ENCODE data around the gene MACROD2.
"Not testable (repeated sequence)": the region's sequence is repeated elsewhere in the genome, so short reads cannot be mapped to it uniquely, and the experiment has no call there.

MACROD2 gene

DNA sequence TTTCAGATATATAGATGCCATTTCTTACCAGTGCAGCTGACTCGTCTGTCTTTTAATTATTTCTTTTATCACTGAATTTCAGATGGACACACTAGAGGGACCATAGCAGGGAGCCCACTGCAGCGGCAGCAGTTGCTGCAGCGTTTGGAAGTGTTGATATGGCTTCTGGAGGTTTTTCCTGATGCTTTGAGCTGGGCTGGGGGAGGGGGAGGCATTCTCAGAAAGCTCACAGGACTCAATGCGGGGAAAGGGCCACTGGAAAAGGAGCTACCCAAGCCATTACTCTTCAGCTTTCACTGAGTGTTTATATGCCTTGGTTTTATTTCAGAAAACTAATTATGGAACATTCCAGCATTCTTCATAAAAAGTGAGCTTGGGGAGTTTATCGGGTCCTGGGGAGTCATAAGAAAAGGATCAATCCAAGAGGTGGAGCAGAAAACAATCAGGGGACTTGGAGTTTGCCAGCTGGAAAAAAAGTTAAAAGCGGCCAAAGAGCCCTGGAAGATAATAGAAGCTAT lies 1082.5 kb downstream of the MACROD2 start:
- no peak for DNase-seq (ENCODE audit: low read depth, low spot score)

DNA sequence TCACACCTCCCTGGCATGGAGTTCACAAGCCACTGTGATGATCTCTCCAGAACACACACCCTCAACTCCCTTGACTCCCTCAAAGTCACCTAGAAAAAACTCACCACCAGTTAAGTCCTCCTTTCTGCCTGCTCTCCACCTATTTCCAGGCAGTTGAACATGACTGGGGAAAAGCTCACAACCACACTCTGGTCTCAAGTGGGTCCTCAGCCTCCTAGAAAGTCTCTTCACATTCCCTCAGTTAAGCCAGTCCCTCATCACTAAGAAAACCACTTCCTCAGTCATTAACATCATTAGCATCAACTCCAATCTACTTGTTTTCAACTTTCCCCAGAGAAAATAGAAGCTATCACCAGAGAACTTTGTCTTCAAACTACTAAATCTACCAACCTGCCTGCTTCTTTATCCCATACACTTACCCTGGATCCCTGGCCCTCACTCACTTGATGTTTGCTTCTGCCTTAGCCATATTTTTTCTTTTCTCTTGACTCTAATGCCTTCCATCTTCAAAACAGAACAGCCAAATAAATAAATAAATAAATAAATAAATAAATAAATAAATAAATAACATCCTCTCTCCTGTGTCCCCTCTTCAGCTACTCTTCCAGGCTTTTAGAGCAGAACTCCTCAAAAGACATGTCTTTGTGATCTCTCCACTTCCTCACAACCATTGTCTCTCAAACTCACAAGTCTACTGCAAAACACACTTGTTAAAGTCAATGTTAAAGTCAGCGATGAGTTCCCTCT lies 1084.5 kb downstream of the MACROD2 start:
- no peak for DNase-seq (ENCODE audit: low read depth, low spot score)

DNA sequence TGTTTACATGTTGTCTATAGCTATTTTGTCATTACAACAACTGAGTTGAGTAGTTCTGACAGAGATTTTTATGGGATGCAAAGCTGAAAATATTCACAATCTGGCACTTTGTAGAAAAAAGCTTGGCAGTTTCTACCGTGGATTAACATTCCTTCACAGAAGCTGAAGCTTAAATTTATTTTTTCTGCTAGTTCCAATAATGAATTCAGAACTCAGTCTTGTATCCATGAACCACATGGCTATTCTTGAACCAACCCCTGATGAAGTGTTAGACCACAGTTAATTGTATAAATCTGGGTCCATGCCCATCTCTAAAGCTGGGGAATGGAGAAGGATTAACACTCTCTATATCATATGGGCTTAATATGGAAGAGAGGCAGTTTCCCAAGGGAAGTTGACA lies 1085.9 kb downstream of the MACROD2 start:
- DNase-seq (ENCODE audit: low read depth, low spot score): no peak

DNA sequence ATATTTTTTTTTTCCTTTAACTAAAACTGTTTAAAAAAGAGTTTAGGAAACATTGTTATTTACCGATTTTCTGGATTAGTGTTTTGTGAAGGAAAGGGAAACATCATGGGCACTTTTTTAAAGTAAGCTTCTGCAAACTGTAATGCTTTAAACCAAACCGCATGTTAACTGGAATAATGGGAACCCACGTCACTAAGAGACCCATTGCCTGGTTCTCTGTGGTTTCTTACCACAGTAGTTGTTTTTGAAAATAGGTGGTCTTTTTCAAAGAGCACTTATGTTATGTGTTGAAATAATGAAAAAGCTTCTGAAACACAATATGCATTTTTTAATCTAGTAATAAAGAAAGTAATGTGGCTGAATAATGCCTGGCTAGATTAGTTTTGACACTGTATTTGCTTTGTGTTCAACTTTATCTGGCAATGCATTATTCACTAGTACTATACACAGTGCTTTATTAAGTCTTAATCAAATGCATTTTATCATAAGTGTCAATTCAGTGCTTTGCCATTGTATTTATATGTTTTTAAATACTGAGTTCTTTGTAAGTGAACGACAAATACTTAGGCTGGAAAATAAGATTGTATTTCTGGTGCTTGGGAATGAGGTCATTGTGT lies 1096.2 kb downstream of the MACROD2 start:
- no peak for DNase-seq (ENCODE audit: low read depth, low spot score)

DNA sequence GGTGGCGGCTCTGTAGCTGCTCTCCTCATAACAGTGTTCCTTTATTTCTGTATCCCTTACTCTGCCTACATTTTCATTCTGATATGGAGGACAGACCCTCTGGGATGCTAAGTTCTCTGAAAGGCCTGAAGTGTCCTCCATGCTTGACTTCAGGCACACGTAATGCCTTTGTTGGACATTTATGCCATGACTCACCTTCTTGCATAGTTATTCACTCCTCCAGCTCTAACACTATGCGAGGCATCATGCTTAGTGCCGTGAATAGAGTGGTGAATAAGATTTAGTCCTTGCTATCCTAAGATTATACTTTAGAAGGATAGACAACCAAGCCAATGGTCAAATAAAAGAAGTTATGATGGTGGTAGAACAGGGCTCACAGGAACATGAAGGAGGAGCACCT lies 1103.0 kb downstream of the MACROD2 start:
- DNase-seq (ENCODE audit: low read depth, low spot score): no peak

DNA sequence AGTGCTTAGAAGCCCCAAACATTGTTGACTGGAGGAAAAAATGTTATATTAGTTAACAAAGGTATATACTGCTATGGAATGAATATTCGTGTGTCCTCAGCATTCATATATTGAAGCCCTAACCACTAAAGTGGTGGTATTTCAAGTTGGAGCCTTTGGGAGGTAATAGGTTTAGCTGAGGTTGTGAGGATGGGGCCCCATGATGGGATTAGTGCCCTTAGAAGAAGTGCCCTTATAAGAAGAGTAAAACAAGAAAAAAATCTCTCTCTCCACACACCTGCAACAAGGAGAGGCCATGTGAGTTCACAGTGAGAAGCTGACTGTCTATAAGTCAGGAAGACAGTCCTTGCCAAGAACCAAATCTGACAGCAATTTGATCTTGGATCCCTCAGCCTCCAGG lies 1103.8 kb downstream of the MACROD2 start:
- DNase-seq (ENCODE audit: low read depth, low spot score): no peak

DNA sequence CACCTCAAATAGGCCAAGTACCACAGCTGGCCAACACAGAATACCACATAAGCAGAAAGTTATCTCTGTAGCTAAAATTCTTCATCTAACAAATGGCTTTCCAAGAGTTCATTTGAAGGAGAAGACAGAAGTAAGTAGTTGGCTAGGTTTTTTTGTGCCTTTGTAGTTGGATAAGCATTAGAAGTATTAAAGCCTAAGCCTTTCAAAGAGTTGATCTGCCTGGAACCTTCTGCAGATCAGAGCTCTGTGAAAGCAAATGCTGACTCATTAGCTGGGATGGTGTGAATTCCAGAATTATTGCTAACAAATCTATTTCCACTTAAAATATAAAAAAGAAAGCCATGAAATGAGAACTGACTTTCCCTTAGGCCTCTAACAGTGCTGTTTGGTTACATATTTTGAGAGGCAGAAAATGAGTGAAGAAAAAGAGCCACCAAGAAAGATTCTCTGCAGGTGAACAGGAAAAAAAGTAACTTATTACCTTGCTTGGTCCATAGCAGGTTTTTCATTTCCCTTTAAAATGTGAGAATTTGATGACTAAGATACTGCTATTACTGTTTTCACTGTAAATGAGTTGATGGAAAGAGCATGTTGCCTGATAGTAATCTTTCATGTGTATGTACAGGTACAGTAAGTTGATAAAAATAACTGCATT lies 1105.3 kb downstream of the MACROD2 start:
- DNase-seq (ENCODE audit: low read depth, low spot score): no peak

DNA sequence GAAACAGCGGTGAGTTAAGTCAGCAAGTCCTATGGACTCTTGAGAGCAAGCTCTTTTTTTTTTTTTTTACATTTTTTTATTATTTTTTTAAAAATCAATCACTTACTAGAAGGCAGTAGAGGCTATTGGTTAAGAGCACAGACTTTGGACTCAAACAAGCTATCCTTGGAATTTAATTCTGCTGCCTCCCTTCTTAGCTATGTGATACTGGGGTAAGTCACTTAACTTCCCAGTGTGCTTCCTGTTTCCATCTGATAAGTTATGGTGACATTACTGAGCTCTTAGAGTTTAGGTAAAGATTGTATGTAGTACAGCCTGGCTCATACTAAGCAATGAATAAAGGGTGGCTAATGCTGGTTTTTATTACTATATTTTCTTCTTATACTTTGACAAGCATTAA lies 1112.6 kb downstream of the MACROD2 start:
- no peak for DNase-seq (ENCODE audit: low read depth, low spot score)

DNA sequence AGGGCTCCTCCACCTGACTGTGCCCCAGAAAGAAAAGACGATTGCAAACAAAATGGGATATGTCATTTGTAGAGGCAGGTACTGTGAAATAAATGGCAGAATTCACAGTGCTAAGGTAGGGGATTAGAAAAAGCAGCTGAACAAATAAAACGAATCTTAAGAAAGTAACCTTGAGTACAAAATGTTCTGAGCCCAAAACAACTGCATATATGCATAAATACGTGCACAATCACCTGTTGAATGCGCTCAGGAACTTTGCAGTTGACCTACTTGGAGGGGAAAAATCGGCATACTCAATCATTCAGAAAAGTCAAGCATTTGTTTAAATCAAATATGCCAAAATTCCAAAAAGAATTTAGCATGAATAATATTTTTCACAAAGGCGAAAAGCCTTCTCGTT lies 1114.2 kb downstream of the MACROD2 start:
- DNase-seq (ENCODE audit: low read depth, low spot score): no peak

DNA sequence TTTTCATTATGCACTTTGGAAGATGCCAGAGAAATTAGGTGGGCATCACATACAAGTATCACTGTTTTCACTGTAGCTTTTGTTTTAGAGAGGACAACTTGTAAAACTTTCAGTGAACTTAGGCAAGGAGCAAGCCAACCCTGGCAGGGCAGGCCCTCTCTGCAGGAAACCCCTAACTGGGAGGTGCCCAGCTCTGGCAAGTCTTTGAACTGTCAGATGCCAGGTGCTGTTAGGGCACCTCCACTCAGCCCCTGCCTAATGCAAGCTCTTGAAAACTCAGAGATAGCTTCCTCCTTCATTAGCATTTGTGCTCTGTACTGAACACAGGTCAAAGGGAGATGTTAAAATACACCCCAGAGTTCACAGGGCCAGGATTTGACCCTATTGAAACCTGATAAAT lies 1116.3 kb downstream of the MACROD2 start:
- no peak for DNase-seq (ENCODE audit: low read depth, low spot score)

DNA sequence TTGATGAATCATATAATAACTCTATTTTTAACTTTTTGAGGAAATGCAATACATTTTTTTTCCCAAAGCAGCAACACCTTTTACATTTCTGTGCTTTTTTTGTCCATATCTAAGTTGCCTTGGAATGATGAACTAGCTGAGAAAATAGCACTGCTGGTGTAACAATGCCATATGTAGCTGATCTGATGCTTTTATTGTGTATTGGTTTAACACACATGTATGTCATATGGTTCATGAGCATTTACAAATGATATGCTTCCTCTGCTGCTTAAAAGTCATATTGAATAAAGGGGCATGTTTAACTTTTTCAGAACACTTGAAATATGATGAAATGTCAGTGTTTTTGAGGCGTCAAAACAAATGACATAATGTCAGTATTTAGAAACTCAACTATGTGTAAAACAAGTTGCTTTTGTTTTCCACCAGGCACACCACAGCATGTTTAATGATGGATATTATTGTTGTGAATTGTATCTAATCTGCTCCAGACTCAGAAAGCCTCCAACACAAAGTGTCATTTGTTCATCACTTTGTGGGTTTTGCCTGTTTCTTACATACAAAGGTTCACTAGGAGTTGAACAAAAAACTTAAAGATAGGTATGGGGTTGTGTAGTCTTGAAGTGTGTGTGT lies 1117.9 kb downstream of the MACROD2 start:
- no peak for DNase-seq (ENCODE audit: low read depth, low spot score)

DNA sequence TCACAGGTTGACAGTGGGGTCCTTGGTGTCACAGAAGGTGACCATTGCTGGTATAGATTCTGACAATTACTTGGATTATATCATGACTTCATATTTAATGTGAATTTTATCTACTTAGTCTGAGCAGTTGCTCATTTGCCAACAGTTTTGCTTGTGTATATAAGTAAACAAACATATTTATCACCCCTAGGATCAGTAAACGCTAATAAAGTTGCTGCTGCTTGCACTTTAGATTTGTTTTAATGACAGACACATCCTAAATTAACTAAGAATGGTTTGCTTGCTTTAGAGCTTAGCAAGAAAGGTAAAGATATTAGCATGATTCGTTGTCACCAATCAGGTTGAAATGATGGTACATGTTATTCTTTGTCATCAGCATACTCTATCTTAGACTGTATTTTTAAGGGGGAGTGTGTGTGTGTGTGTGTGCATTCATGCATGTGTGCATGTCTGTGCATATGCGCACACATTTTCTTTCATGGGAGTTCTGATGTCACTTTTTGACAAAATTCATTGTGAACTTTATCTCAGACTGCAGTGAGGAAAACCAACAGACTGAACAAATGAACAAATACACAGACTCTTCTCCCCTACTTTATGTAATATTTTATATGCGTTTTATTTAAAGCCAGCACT lies 1124.7 kb downstream of the MACROD2 start:
- DNase-seq (ENCODE audit: low read depth, low spot score): no peak

DNA sequence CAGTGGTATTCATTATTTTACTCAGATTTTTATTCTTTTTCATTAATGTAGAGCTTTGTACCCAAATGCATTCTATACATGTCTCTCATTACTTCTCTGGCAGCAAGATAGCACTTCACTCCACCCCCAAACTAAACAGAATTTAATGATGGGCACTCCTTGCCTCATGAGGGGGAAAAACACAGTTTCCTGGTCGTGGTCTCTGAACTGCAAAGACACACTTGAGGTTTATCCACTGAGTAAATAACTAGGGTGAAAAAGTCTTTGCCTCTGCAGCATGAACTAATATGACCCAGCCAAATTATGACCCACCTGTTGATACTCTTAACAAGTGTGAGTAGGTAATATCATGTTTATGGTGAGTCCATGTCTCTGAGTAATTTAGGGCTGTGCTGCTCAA lies 1127.3 kb downstream of the MACROD2 start:
- DNase-seq (ENCODE audit: low read depth, low spot score): no peak

DNA sequence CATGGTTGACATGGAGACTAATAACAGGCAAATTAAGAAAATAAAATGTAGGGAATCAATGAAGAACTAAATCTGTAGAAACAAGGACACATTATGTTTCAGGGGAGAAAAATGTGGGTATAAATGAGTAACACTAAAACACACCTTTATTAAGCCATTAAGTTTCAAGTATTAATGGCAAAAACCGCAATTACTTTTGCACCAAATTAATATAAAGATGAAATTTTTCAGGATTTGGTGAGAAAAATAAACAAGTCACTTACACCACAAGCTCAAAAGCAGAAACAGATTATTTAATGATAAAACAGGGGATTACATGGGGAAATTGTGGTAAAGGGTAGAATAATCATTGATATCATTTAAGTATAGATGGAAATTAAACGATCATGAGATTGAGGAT lies 1135.9 kb downstream of the MACROD2 start:
- DNase-seq (ENCODE audit: low read depth, low spot score): no peak

DNA sequence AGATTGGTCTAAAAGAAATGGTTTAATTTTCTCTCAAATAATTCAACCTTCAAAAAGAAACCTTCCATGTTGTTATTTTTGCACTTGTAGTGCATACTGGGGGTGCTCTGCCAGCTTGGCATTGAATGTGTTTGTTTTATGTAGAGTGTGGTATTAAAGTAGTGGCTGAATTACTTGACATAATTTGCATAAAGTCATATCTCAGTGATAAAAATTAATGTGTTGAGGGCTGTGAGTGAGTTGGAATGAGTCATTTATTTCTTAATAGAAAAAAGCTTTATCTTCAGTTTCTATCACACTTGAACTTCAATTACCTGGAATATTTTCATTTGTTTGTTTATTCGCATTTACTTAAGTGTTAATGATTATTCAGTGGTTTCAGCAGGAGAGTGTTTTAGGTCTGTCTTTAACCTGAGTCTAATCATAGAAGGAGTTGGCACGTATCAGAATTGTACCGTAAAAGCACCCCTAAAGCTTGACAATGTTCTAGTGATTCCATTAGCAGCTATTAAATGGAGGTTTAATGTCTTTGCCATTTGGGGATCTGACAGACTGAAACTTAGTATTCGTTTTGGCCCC lies 1143.3 kb downstream of the MACROD2 start:
- DNase-seq (ENCODE audit: low read depth, low spot score): no peak

DNA sequence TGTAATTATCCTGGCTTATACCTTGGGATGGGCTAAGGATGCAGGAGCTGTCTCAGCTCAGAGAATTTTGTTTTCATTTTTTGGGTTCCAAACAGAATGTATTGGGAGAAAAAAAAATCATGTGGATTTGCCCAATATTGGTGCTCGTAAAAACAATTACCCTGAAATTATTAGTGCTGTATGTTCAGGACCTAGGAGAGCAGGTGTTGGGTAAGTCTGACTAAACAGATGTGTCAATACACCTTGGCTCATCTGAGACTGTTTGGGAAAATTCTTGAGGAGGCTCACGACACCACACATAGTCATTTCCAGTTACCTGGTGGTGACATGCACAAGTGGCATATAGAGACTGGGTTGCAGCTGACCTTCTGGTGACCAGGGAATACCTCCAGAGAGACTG lies 1144.2 kb downstream of the MACROD2 start:
- no peak for DNase-seq (ENCODE audit: low read depth, low spot score)

DNA sequence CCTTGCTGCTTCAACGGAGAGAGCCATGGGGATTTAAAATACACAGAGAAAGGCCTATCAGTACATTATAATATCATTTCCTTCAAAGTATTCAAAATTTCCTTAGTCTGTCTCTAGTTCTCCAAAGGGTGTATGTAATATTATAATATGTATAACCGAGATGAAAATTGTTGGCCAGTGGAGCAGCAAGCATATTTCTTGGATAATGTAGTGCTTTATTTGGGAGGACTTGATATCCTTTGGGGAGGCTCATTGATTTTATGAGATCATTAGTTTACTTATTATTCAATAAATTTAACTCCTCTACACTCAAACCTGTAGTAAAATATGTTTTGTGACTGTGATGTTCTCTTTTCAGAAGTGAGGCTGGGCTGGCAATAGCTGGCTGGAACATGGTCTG lies 1145.0 kb downstream of the MACROD2 start:
- no peak for DNase-seq (ENCODE audit: low read depth, low spot score)

DNA sequence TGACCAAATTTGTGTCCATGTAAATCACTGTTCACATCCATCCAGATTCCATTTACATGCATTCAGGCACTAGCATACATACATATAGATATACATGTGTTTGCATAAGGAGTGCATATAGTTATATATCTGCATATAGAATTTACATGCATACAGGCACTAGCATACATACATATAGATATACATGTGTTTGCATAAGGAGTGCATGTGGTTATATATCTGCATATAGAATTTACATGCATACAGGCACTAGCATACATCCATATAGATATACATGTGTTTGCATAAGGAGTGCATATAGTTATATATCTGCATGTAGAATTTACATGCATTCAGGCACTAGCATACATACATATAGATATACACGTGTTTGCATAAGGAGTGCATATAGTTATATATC lies 1145.6 kb downstream of the MACROD2 start:
- DNase-seq (ENCODE audit: low read depth, low spot score): not testable (repeated sequence)

DNA sequence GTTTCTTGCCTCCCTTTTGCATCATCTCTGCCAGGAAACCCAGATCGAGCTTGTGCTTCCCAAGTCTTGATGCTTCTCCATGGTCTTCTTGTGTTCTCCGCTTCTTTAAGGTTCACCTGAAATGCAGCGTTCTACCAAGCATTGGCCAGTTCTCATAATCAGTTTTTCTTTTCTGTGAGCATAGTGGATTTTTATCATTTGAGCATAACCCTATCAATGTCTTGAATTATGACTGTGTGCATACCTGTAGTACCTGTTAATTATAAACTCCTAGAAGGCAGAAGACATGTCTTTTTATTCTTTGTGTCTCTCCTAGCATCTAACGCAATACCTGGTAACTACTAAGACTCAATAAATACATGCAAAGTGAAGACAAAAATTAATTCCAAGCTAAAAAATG lies 1146.5 kb downstream of the MACROD2 start:
- DNase-seq (ENCODE audit: low read depth, low spot score): no peak

DNA sequence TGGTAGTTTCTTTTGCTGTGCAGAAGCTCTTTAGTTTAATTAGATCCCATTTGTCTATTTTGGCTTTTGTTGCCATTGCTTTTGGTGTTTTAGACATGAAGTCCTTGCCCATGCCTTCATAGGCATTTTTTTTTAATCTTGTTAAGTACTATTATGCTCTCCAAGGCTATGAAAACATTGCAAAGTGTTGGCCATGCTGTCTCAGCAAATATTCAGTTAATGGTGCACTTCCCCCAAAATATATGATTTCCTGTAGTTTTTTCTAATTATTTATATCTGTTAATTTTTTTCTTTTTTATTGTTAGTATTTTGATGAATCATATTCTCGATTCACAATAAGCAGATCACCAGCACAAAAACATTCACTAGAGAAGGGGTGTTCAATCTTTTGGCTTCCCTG lies 1148.2 kb downstream of the MACROD2 start:
- no peak for DNase-seq (ENCODE audit: low read depth, low spot score)

DNA sequence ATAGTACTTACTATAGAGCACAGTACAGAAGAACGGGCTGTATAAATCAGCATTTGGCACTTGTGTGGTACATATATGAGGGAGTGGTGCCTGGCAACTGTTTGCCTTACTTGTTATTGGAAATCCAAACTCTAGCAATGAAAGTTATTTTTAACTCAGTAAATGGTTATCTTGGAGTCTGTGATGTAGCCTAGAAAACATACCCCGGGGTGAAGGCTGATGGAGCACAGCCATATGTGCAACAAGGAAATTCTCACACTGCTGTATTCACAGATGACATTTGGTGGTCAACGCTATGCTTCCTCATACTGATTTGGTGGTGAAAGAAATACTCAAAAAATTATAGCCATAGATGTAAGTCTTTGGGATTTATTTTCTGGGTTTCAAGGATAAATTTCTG lies 1149.6 kb downstream of the MACROD2 start:
- no peak for DNase-seq (ENCODE audit: low read depth, low spot score)

DNA sequence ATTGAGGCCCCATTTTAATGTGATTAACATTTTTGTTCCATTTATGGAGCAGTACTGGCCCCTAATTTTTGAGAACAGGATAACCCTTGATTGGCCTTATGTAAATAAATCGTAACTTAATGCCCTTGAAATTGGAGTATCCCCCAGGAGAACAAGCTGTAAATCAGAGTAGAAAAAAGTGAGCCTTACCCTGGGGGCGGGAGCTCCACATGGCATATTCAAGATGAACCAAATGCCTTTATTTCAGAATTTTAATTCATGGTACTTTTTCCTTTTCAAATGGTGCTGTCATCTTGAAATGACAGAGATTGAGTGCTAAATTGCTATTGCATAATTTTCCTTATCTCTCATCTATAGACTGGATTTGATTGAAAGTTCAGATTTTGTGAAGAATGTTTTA lies 1151.6 kb downstream of the MACROD2 start:
- no peak for DNase-seq (ENCODE audit: low read depth, low spot score)
